Mucosa of descending colon (tissue), 3 donors: Measurements from ENCODE around the gene PEF1. TPM values are rescaled to one million over a fixed set of nuclear protein-coding genes. Genes with fewer than 3 reads are reported as not detected.
A peak's percentile ranks its signal among the peaks of the same experiment; 100 is the strongest.

Source experiments
- ATAC-seq: fragments of 200-7000 bp; cut with Tn5 transposase; one replicate; pipeline ENCODE4 v1.9.1; 2020; ENCODE audit warnings: mild to moderate bottlenecking, moderate library complexity
- DNase-seq, 3 donors: peaks; one replicate each; pipeline ENCODE4 v3.0.0-alpha.2; 2020
- H3K36me3 ChIP-seq: fragments of 200-600 bp; one replicate; pipeline ENCODE4 v1.8.0; 2021; ENCODE audit warnings: low read depth, mild to moderate bottlenecking
- H3K4me1 ChIP-seq: fragments of 200-600 bp; one replicate; pipeline ENCODE4 v1.8.0; 2021; ENCODE audit warnings: low read depth, mild to moderate bottlenecking
- H3K4me3 ChIP-seq: fragments of 200-600 bp; one replicate; pipeline ENCODE4 v1.8.0; 2021; ENCODE audit warnings: mild to moderate bottlenecking
- H3K9me3 ChIP-seq: fragments of 200-600 bp; one replicate; pipeline ENCODE4 v1.8.0; 2021; ENCODE audit warnings: mild to moderate bottlenecking
- CTCF ChIP-seq: fragments of 200-600 bp; IDR thresholded peaks from one replicate; pipeline ENCODE4 v1.8.0; 2022; ENCODE audit warnings: antibody characterized with exemption, mild to moderate bottlenecking
- intact Hi-C, 2 donors: fragments of 100-400 bp; cut with DNase I in 1 of 2; cut with micrococcal nuclease in 1 of 2; formaldehyde crosslinking; loops; one replicate each; pipeline versions ENCODE4 v1.11.0 to v1.11.1; 2022; cut with DNase I, micrococcal nuclease
- total RNA-seq, 3 donors: library from RNA; stranded (reverse); fragmentation: NEBNext Ultra II Directional in 2 of 3; extraction: Animal tissue kit (Norgen Biotek cat#: 25700) in 2 of 3; gene quantifications; one replicate each; pipeline versions ENCODE4 v1.2.1 to v1.2.4, GENCODE V29; 2021 to 2023
- donor health status: DM: no; HTN: no; CAD: no; lungs with moderate emphysema.
- donor health status: DM: no; HTN: no; CAD: no.
- donor health status: DM: no; HTN: yes; CAD: no.

The PEF1 gene
- total RNA-seq, 3 donors from 2014 or later: 47.5 to 54.5 (median 52.9) TPM

DNA sequence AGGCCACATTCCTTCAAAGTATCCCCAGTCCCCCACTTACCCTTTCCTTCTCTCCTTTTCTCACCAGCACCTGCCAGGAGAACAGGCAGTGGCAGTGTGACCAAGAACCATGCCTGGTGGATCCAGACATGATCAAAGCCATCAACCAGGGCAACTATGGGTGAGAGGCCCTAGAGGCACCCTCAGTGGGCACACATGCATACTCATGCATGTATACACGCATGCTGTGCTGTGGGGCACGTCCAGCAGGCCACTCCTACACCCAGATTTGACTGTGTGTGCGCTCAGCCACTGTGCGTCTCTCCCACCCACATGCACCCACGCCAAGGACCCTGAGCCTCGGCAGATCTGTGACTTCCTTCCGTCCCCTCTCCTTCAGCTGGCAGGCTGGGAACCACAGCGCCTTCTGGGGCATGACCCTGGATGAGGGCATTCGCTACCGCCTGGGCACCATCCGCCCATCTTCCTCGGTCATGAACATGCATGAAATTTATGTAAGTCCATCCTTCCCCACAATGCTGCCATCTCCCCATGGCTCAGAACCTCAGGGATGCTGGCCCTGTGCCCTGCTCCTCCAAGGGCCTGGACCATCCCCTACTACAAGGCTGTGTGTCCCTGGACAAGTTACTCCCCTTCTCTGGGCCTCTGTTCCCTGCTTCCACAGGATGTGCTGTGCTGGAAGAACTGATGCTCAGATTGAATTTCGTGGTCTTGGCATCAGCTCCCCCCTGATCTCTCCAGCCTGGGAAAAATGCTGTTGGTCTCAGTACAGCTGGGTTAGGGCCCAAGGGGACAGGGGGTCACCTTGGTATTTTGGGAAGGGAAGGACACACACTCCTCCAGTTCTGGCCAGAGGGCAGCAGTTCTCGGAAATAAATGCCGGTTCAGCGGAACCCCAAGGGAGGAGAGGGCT, 61.3 kb downstream of the PEF1 start:
- H3K4me3 ChIP-seq: no peak overlapping the region

DNA sequence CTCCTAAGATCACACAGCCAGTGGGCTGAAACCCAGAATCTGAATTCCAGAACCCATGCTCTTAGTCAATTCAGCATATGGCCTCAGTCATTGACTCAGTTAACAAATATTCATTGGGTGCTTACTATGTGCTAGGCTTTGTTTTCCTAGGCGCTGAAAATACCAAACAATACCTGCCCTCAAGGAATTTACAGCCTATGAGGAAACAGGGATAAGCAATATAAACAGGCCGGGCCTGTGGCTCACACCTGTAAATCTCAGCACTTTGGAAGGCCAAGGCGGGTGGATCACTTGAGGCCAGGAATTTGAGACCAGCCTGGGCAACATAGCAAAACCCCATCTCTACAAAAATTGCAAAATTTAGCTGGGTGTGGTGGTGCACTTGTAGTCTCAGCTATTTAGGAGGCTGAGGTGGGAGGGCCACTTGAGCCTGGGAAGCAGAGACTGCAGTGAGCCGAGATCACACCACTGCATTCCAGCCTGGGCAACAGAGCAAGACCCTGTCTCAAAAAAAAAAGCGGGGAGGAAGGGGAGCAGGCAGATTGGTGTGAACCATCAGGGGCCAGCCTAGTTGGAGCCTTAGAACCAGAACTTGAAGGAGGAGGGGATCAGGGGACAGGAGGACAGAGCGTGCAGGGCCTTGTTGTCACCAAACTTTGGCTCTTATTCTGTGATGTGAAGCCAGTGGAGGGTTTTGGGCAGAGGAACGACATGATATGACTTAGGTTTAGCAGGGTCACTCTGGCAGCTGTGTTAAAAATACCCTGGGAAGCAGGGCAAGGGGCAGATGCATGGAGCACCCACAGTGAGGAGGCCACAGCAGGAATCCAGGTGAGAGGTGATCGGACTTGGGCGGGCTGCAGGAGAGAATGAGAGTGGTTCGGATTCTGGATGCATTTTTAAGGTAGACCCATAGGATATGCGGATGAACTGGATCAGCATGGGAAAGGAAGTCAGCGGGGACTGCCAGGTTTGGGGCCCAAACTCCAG, 62.6 kb downstream of the PEF1 start:
- H3K4me1 ChIP-seq: peaks cover 44% of the 10 kb centered on the region
- no peak for TF ChIP-seq CTCF
- intact Hi-C loops: no loop called here
- no peaks in the 10 kb centered on the region for H3K9me3 ChIP-seq
- no peak overlapping the region for H3K4me3 ChIP-seq
- ATAC-seq (peak; percentile 62), DNase-seq (peak in 2 of 3 donors; percentile 43 to 52)
- H3K36me3 ChIP-seq: no peaks in the 10 kb centered on the region

More for the DNA sequence above, 61.3 kb downstream of the PEF1 start:
- Histone ChIP-seq H3K9me3 (no peaks in the 10 kb centered on the region), H3K36me3 (no peaks in the 10 kb centered on the region), H3K4me1 (peaks cover 54% of the 10 kb centered on the region)
- TF ChIP-seq CTCF: no peak
- no peak for DNase-seq
- intact Hi-C loops: no loop called here
- no peak for ATAC-seq

- Histone ChIP-seq H3K36me3 (no peaks in the 10 kb centered on the region), H3K9me3 (no peaks in the 10 kb centered on the region), H3K4me1 (peaks cover 45% of the 10 kb centered on the region), H3K4me3 (no peak overlapping the region)
- DNase-seq (no peak), ATAC-seq (no peak)
- intact Hi-C loops: no loop called here
- no peak for TF ChIP-seq CTCF
Observed at GRCh38 chr1:31580891-31581603, 63.6 kb downstream of the PEF1 start.

- Histone ChIP-seq H3K4me3 (no peak overlapping the region), H3K36me3 (no peaks in the 10 kb centered on the region), H3K9me3 (no peaks in the 10 kb centered on the region), H3K4me1 (peaks cover 50% of the 10 kb centered on the region)
- no peak for DNase-seq
- intact Hi-C loops: no loop called here
- no peak for TF ChIP-seq CTCF
- ATAC-seq: no peak
Observed at GRCh38 chr1:31580513-31580870, 64.2 kb downstream of the PEF1 start.

Other genes with a start within 250 kb of the PEF1 start
- gene SERINC2, start 231.7 kb downstream of the PEF1 start, total RNA-seq: 100 to 1,000 TPM; 146 to 381 (median 225) TPM
- 100 to 1,000 TPM; 104 to 169 (median 148) TPM for gene TINAGL1, start 68.4 kb downstream of the PEF1 start, total RNA-seq
- gene HCRTR1, start 27.2 kb downstream of the PEF1 start, total RNA-seq: not detected
- 10 to 100 TPM; 11.2 to 62.9 (median 19.3) TPM for gene COL16A1, start 59.1 kb upstream of the PEF1 start, total RNA-seq
- gene ADGRB2, start 119.5 kb upstream of the PEF1 start, total RNA-seq: 1 to 10 TPM in 1 of 3 donors, under 1 TPM in 2; 0.55 to 3.8 (median 0.65) TPM
- under 1 TPM in 1 of 3 donors, not detected in 2; 0.99 TPM for gene SPOCD1, start 171.1 kb upstream of the PEF1 start, total RNA-seq